GM12878 (cell line): ENCODE results near the gene CD248. TPM values are rescaled to one million over a fixed set of nuclear protein-coding genes. Genes with fewer than 3 reads are reported as not detected.

ENCODE experiments used
- ATAC-seq: fragments of 200-7000 bp; cut with Tn5 transposase; 3 replicates; pipeline ENCODE4 v1.9.1; 2020; ENCODE audit warnings: mild to moderate bottlenecking, moderate library complexity
- BruUV-seq: library from RNA; stranded (reverse); fragments of 400-500 nt; replicated peaks from 2 replicates; lab custom pipeline; 2021; lab: Mats Ljungman, UMichigan
- CTCF ChIA-PET: fragments of 300-600 bp; sonication (Branson Sonifier 250); formaldehyde crosslinking; extraction: SDS; loops from one replicate; lab custom pipeline; 2021; ENCODE audit warnings: inconsistent platforms; lab: Yijun Ruan, JAX
- POLR2A ChIA-PET: fragments of 350-600 bp; formaldehyde crosslinking; extraction: SDS; loops from one replicate; lab custom pipeline; 2021; ENCODE audit warnings: inconsistent platforms; lab: Charles Lee
- RAD21 ChIA-PET: fragments of 300-600 bp; sonication (Branson Sonifier 250); formaldehyde crosslinking; loops from one replicate; lab custom pipeline; 2023; ENCODE audit warnings: antibody characterized with exemption; ENCODE audit not compliant: unreplicated experiment; lab: Charles Lee
- SMC1A ChIA-PET: fragments of 300-600 bp; sonication (Branson Sonifier 250); formaldehyde crosslinking; loops from one replicate; lab custom pipeline; 2023; ENCODE audit not compliant: unreplicated experiment, uncharacterized antibody; lab: Charles Lee
- DNase-seq: peaks from one replicate; pipeline ENCODE4 v3.0.0-alpha.2; 2011; ENCODE audit warnings: low read depth, low spot score
- FAIRE-seq: peaks from 3 replicates; lab custom pipeline; 2011; peaks lifted over from hg19 to GRCh38; lab: Jason Lieb, UNC
- H2AFZ ChIP-seq: 2 replicates; pipeline ENCODE4 v1.6.0; 2011; ENCODE audit warnings: low read depth, low read length, control low read depth; ENCODE audit not compliant: control insufficient read depth
- H3K27ac ChIP-seq: 2 replicates; pipeline ENCODE4 v1.5.1; 2011; ENCODE audit warnings: control low read depth; ENCODE audit not compliant: control insufficient read depth, insufficient read depth
- H3K27me3 ChIP-seq, 2 experiments: replicated peaks in 1 of 2; 2 replicates each; pipeline versions ENCODE4 v1.6.0 to v1.6.1; 2011; ENCODE audit warnings: low read length in 1 of 2; ENCODE audit not compliant: control insufficient read depth in 2 of 2, insufficient read depth in 2 of 2
- H3K36me3 ChIP-seq, 2 experiments: 2 replicates each; pipeline ENCODE4 v1.5.1; 2011; ENCODE audit warnings: low read length in 1 of 2; ENCODE audit not compliant: control insufficient read depth in 2 of 2, insufficient read depth in 2 of 2
- H3K4me1 ChIP-seq: 2 replicates; pipeline ENCODE4 v1.6.1; 2011; ENCODE audit warnings: mild to moderate bottlenecking, low read length, moderate library complexity, mixed read lengths; ENCODE audit not compliant: control insufficient read depth, insufficient read depth
- H3K4me2 ChIP-seq: 2 replicates; pipeline ENCODE4 v1.6.0; 2011; ENCODE audit warnings: control low read depth; ENCODE audit not compliant: control insufficient read depth, insufficient read depth
- H3K4me3 ChIP-seq: fragments of 200-600 bp; sonication (generic); 2 replicates; pipeline ENCODE4 v1.5.1; 2016
- H3K79me2 ChIP-seq: 2 replicates; pipeline ENCODE4 v1.6.0; 2011; ENCODE audit warnings: low read length; ENCODE audit not compliant: control insufficient read depth, insufficient read depth
- H3K9ac ChIP-seq: 2 replicates; pipeline ENCODE4 v1.8.0; 2011; ENCODE audit warnings: low read length, control low read depth, mixed read lengths; ENCODE audit not compliant: control insufficient read depth, insufficient read depth
- H3K9me3 ChIP-seq: replicated peaks from 3 replicates; pipeline ENCODE4 v1.5.1; 2011; ENCODE audit warnings: mild to moderate bottlenecking, low read length; ENCODE audit not compliant: control insufficient read depth, insufficient read depth
- H4K20me1 ChIP-seq: 2 replicates; pipeline ENCODE4 v1.6.0; 2011; ENCODE audit not compliant: control insufficient read depth, insufficient read depth
- BCL11A ChIP-seq: IDR thresholded peaks from 2 replicates; pipeline ENCODE4 v1.6.1; 2011; ENCODE audit warnings: low read depth, low read length
- BHLHE40 ChIP-seq, 2 experiments: fragments of 450-650 bp in 1 of 2; IDR thresholded peaks; 2 replicates each; pipeline ENCODE4 v1.6.1; 2011 to 2017; ENCODE audit warnings: low read depth in 2 of 2, borderline replicate concordance in 1 of 2, improper control_type of control experiment in 1 of 2, low read length in 1 of 2, mild to moderate bottlenecking in 1 of 2
- CHD2 ChIP-seq: IDR thresholded peaks from 2 replicates; pipeline ENCODE4 v1.6.1; 2011; ENCODE audit warnings: low read depth, low read length, improper control_type of control experiment, borderline replicate concordance
- CREB1 ChIP-seq: IDR thresholded peaks from 2 replicates; pipeline ENCODE4 v1.6.1; 2012; ENCODE audit warnings: low read depth, mild to moderate bottlenecking, inconsistent platforms
- CREM ChIP-seq: IDR thresholded peaks from 2 replicates; pipeline ENCODE4 v1.6.1; 2014; ENCODE audit warnings: antibody characterized with exemption, low read depth
- MTA2 ChIP-seq: fragments of 450-650 bp; IDR thresholded peaks from 2 replicates; pipeline ENCODE4 v1.6.1; 2016; ENCODE audit warnings: low read depth, mild to moderate bottlenecking, moderate library complexity
- NBN ChIP-seq: fragments of 450-650 bp; IDR thresholded peaks from 2 replicates; pipeline ENCODE4 v1.6.1; 2016
- RUNX3 ChIP-seq: IDR thresholded peaks from 2 replicates; pipeline ENCODE4 v1.6.1; 2012; ENCODE audit warnings: low read length, inconsistent platforms
- SP1 ChIP-seq: IDR thresholded peaks from one replicate; pipeline ENCODE4 v1.6.1; 2011; ENCODE audit warnings: low read depth, low read length
- TCF12 ChIP-seq: IDR thresholded peaks from 2 replicates; pipeline ENCODE4 v1.6.1; 2011; ENCODE audit warnings: low read depth, mild to moderate bottlenecking, low read length
- TCF3 ChIP-seq: IDR thresholded peaks from 2 replicates; pipeline ENCODE4 v1.6.1; 2012; ENCODE audit warnings: low read depth, mild to moderate bottlenecking, low read length, borderline replicate concordance; ENCODE audit not compliant: insufficient read depth
- WGBS: methylation state at CpG from one replicate; pipeline ENCODE4 v1.1.6; 2016; ENCODE audit warnings: low lambda C conversion rate; ENCODE audit not compliant: insufficient replicate concordance, insufficient coverage; ENCODE audit errors: missing lambda C conversion rate; 5-methylcytosine and 5-hydroxymethylcytosine counted together
- in situ Hi-C: fragments of 300-500 bp; cut with MboI; formaldehyde crosslinking; loops from 9 replicates; pipeline ENCODE4 v1.14.3; 2018; ENCODE audit warnings: mixed read lengths
- intact Hi-C: fragments of 100-400 bp; cut with micrococcal nuclease; formaldehyde crosslinking; loops from one replicate; pipeline ENCODE4 v1.14.2; 2022; ENCODE audit not compliant: unreplicated experiment
- polyA plus RNA-seq, 11 experiments: library from polyadenylated mRNA; depleted of rRNA in 4 of 11; unstranded in 6 of 11; stranded (reverse) in 5 of 11; fragments of >200 nt; fragmentation: Nextera tagmentation in 4 of 11; fragmentation: Illumina TruSeq in 1 of 11; extraction: Ambion mirVana in 4 of 11; extraction: Trizol in 1 of 11; gene quantifications; 1 replicate in 1 of 11; 2 replicates in 10 of 11; pipeline versions ENCODE4 v1.2.1 to v1.2.3, GENCODE V29; 2011 to 2016; ENCODE audit warnings: inconsistent platforms in 2 of 11, missing spikeins in 2 of 11, low read depth in 1 of 11
- total RNA-seq, 4 experiments: library from RNA; depleted of rRNA in 3 of 4; stranded (reverse); fragments of >200 nt in 3 of 4; fragmentation: Illumina TruSeq in 1 of 4; extraction: Trizol in 1 of 4; gene quantifications; 2 replicates each; pipeline versions ENCODE4 v1.2.1 to v1.2.3, GENCODE V29; 2013 to 2021
- TF ChIP-seq, protein P1 (sequence below): IDR thresholded peaks from 2 replicates; pipeline ENCODE4 v1.6.1; 2012; ENCODE audit warnings: low read depth, low read length, improper control_type of control experiment
- TF ChIP-seq, protein P2 (sequence below): IDR thresholded peaks from 2 replicates; pipeline ENCODE4 v1.6.1; 2011; ENCODE audit warnings: low read depth, low read length, improper control_type of control experiment, borderline replicate concordance

The CD248 gene
- total and polyA plus RNA-seq, 10 of the 15 experiments (the other 5 are each of a cell fraction or from before 2014, with no cell fraction given): 0.10 to 0.21 (median 0.20) TPM; not detected in 7

DNA sequence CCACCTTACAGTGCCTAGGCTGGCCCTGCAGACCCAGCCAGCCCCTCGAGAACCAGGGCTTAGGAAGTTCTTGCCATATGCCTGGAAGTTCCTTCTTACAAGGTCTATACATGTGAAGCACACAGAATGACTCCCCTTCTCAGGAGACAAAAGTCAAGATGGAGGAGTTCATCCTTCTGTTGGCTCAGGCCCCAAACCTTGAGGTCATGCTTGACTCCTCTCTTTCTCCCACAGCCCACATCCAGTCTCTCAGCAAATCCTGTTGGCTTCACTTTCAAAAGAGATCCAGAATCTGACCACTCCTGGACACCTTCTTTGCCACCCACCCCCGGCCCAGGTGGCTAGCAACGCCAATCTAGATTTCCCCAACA, 1.7 kb upstream of the CD248 start:
- no peak overlapping the region for H3K4me3 ChIP-seq
- no peaks in the 10 kb centered on the region; the same call in 2 of the 3 replicates for H3K9me3 ChIP-seq
- DNase-seq (no peak), ATAC-seq (no peak), FAIRE-seq (no peak)
- SMC1A ChIA-PET: no interaction called here
- TF ChIP-seq TCF3 (no peak), NBN (no peak)
- CTCF ChIA-PET: interaction anchor here (1.9 kb wide), 1 partner anchor 67 kb away, joined by 7 read pairs; no protein-coding TSS in a partner anchor
- 58% methylated on average over 3 of the region's 3 CpGs for WGBS
- H3K9ac ChIP-seq: peak overlapping the region; percentile 50
- peak overlapping the region; percentile 82 for H3K27ac ChIP-seq
- H3K36me3 ChIP-seq: no peaks in the 10 kb centered on the region
- RAD21 ChIA-PET: no interaction called here
- H3K4me1 ChIP-seq: peaks cover 18% of the 10 kb centered on the region
- in situ Hi-C loops: no loop called here
- no peaks in the 10 kb centered on the region for H3K79me2 ChIP-seq
- H4K20me1 ChIP-seq: no peaks in the 10 kb centered on the region
- peak overlapping the region; percentile 82 for H2AFZ ChIP-seq
- H3K4me2 ChIP-seq: no peak overlapping the region; the same call in 1 of the 2 replicates
- H3K27me3 ChIP-seq: no peaks in the 10 kb centered on the region; a peak in 1 of 4 replicates
- intact Hi-C loops: no loop called here
- POLR2A ChIA-PET: interaction anchor here (1.6 kb wide), 1 partner anchor 30 kb away, joined by 3 read pairs; the partner anchor contains the start of gene YIF1A
- BruUV-seq: no TSS peak

GRCh38 chr11:66317723-66318599, 1.1 kb upstream of the CD248 start:
- DNase-seq (no peak), ATAC-seq (peak; percentile 81), FAIRE-seq (peak; percentile 47)
- RAD21 ChIA-PET: interaction anchor here (0.6 to 0.8 kb wide), 2 partner anchors 68 to 245 kb away, joined by 3 to 5 read pairs; no protein-coding TSS in a partner anchor
- peaks cover 18% of the 10 kb centered on the region for H3K4me1 ChIP-seq
- H3K9ac ChIP-seq: peak overlapping the region; percentile 50
- no peaks in the 10 kb centered on the region; a peak in 1 of 4 replicates for H3K27me3 ChIP-seq
- intact Hi-C loops (no loop called here), in situ Hi-C loops (no loop called here)
- no peak overlapping the region for H3K4me3 ChIP-seq
- H3K36me3 ChIP-seq: no peaks in the 10 kb centered on the region
- WGBS: 18% methylated on average over 16 of the region's 16 CpGs
- POLR2A ChIA-PET: interaction anchor here (0.9 to 1.6 kb wide), 2 partner anchors 29 to 50 kb away, joined by 3 read pairs; partner anchors contain the start of genes RAB1B and YIF1A
- BruUV-seq: no TSS peak
- H3K9me3 ChIP-seq: no peaks in the 10 kb centered on the region; the same call in 2 of the 3 replicates
- H3K79me2 ChIP-seq: no peaks in the 10 kb centered on the region
- peak overlapping the region; percentile 82 for H3K27ac ChIP-seq
- H4K20me1 ChIP-seq: no peaks in the 10 kb centered on the region
- H2AFZ ChIP-seq: peak overlapping the region; percentile 82
- SMC1A ChIA-PET: interaction anchor here (1.2 kb wide), 3 partner anchors 11 to 32 kb away, joined by 3 to 4 read pairs (median 3); no protein-coding TSS in a partner anchor
- H3K4me2 ChIP-seq: peak overlapping the region; percentile 70
- CTCF ChIA-PET: interaction anchor here (1.0 to 1.9 kb wide), 3 partner anchors 9 to 68 kb away, joined by 3 to 7 read pairs (median 6); partner anchors contain the start of gene YIF1A
- TF ChIP-seq BHLHE40 (IDR thresholded peaks at IDR 0.05; ENCODE audit: borderline replicate concordance in 1 of 2, low read depth in 2 of 2, low read length in 1 of 2) (peak; percentile 12 to 60; a peak in 1 of 4 replicates), CREB1 (peak; percentile 48; the same call in 1 of the 2 replicates), CHD2 (0 out of 2 replicates have a peak, but pooled peaks have one; percentile 53), MTA2 (0 out of 2 replicates have a peak, but pooled peaks have one; percentile 20), CREM (0 out of 2 replicates have a peak, but pooled peaks have one; percentile 44), BCL11A (peak; percentile 13; the same call in 1 of the 2 replicates), SP1 (peak; percentile 49), TCF12 (peak; percentile 61; the same call in 1 of the 2 replicates), RUNX3 (0 out of 2 replicates have a peak, but pooled peaks have one; percentile 27)
- TF ChIP-seq, protein P1, sequence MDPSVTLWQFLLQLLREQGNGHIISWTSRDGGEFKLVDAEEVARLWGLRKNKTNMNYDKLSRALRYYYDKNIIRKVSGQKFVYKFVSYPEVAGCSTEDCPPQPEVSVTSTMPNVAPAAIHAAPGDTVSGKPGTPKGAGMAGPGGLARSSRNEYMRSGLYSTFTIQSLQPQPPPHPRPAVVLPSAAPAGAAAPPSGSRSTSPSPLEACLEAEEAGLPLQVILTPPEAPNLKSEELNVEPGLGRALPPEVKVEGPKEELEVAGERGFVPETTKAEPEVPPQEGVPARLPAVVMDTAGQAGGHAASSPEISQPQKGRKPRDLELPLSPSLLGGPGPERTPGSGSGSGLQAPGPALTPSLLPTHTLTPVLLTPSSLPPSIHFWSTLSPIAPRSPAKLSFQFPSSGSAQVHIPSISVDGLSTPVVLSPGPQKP: no peak
- TF ChIP-seq, protein P2, sequence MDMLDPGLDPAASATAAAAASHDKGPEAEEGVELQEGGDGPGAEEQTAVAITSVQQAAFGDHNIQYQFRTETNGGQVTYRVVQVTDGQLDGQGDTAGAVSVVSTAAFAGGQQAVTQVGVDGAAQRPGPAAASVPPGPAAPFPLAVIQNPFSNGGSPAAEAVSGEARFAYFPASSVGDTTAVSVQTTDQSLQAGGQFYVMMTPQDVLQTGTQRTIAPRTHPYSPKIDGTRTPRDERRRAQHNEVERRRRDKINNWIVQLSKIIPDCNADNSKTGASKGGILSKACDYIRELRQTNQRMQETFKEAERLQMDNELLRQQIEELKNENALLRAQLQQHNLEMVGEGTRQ: peak; percentile 7; the same call in 1 of the 2 replicates
